Osteocyte (in vitro differentiated cells): ENCODE data around the gene CD48. TPM values are rescaled to one million over a fixed set of nuclear protein-coding genes. Genes with fewer than 3 reads are reported as not detected.

Experiments
- DNase-seq: peaks from one replicate; pipeline ENCODE4 v3.0.0; 2021; ENCODE audit warnings: mixed read lengths; ENCODE audit not compliant: unreplicated experiment; ENCODE audit errors: extremely low spot score
- H3K27ac Mint-ChIP-seq: one replicate; pipeline ENCODE4 v1.8.0; 2021; ENCODE audit warnings: mild to moderate bottlenecking, mixed read lengths; ENCODE audit not compliant: unreplicated experiment
- H3K27me3 Mint-ChIP-seq: one replicate; pipeline ENCODE4 v1.8.0; 2021; ENCODE audit warnings: mixed read lengths; ENCODE audit not compliant: unreplicated experiment
- H3K36me3 Mint-ChIP-seq: one replicate; pipeline ENCODE4 v1.8.0; 2021; ENCODE audit warnings: mixed read lengths; ENCODE audit not compliant: unreplicated experiment
- H3K4me1 Mint-ChIP-seq: one replicate; pipeline ENCODE4 v1.8.0; 2021; ENCODE audit warnings: mixed read lengths; ENCODE audit not compliant: unreplicated experiment
- H3K4me3 Mint-ChIP-seq: one replicate; pipeline ENCODE4 v1.8.0; 2021; ENCODE audit warnings: mild to moderate bottlenecking, moderate library complexity, mixed read lengths; ENCODE audit not compliant: unreplicated experiment
- H3K9me3 Mint-ChIP-seq: one replicate; pipeline ENCODE4 v1.8.0; 2021; ENCODE audit warnings: mixed read lengths; ENCODE audit not compliant: unreplicated experiment
- total RNA-seq: library from RNA; stranded (reverse); gene quantifications from 2 replicates; pipeline ENCODE4 v1.2.1, GENCODE V29; 2021
- TF ChIP-seq, protein P1 (sequence below): fragments of 200-600 bp; sonication (generic); IDR thresholded peaks from 2 replicates; pipeline ENCODE4 v1.5.0; 2021; ENCODE audit warnings: antibody characterized with exemption, mild to moderate bottlenecking, moderate library complexity

CD48 gene
- total RNA-seq, 1 donor from 2014 or later: not detected

- Mint-ChIP-seq H3K4me1 (no peaks in the 10 kb centered on the region), H3K27me3 (peaks cover 13% of the 10 kb centered on the region), H3K27ac (no peak overlapping the region), H3K4me3 (no peak overlapping the region), H3K36me3 (no peaks in the 10 kb centered on the region), H3K9me3 (no peaks in the 10 kb centered on the region)
- DNase-seq: no peak
- TF ChIP-seq, protein P1, sequence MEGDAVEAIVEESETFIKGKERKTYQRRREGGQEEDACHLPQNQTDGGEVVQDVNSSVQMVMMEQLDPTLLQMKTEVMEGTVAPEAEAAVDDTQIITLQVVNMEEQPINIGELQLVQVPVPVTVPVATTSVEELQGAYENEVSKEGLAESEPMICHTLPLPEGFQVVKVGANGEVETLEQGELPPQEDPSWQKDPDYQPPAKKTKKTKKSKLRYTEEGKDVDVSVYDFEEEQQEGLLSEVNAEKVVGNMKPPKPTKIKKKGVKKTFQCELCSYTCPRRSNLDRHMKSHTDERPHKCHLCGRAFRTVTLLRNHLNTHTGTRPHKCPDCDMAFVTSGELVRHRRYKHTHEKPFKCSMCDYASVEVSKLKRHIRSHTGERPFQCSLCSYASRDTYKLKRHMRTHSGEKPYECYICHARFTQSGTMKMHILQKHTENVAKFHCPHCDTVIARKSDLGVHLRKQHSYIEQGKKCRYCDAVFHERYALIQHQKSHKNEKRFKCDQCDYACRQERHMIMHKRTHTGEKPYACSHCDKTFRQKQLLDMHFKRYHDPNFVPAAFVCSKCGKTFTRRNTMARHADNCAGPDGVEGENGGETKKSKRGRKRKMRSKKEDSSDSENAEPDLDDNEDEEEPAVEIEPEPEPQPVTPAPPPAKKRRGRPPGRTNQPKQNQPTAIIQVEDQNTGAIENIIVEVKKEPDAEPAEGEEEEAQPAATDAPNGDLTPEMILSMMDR: no peak
Measured at GRCh38 chr1:160665330-160666078, 46.1 kb downstream of the CD48 start.

DNA sequence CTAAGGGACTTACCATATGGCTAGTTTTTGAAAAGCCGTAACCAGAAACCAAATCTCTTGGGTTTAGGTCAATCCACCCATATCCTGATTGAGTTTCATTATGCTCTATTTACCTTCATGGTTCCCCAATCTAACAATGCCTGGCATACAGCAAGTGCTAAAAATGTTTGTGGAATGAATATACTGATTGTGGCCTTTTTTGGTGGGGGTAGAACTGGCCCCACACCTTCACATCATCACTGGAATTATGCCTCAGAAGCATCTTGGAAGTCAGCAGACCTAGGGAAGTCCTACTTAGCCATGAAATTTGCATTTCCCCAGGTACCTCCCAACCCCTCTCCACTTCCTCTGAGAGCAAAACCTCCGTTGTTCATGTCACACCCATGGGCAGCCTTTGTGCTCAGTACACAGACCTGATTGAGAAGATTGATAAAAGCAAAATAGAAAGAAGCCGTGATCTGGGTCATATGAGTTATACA lies 47.0 kb downstream of the CD48 start:
- H3K27ac Mint-ChIP-seq: no peak overlapping the region
- H3K36me3 Mint-ChIP-seq: no peaks in the 10 kb centered on the region
- H3K4me1 Mint-ChIP-seq: no peaks in the 10 kb centered on the region
- H3K27me3 Mint-ChIP-seq: peaks cover 13% of the 10 kb centered on the region
- peaks cover 6% of the 10 kb centered on the region for H3K9me3 Mint-ChIP-seq
- H3K4me3 Mint-ChIP-seq: no peak overlapping the region
- no peak for DNase-seq
- TF ChIP-seq, protein P1: no peak

- no peak for DNase-seq
- Mint-ChIP-seq H3K27me3 (peaks cover 13% of the 10 kb centered on the region), H3K4me3 (no peak overlapping the region)
Measured at GRCh38 chr1:160662910-160663309, 48.7 kb downstream of the CD48 start.

GRCh38 chr1:160659566-160659965 lies 52.1 kb downstream of the CD48 start:
- no peak overlapping the region for H3K27ac Mint-ChIP-seq
- no peak for DNase-seq
- TF ChIP-seq, protein P1: no peak
- H3K4me3 Mint-ChIP-seq: no peak overlapping the region
- H3K36me3 Mint-ChIP-seq: no peaks in the 10 kb centered on the region
- no peaks in the 10 kb centered on the region for H3K4me1 Mint-ChIP-seq
- peaks cover 6% of the 10 kb centered on the region for H3K9me3 Mint-ChIP-seq
- peaks cover 10% of the 10 kb centered on the region for H3K27me3 Mint-ChIP-seq

More at GRCh38 chr1:160662910-160663309, 48.7 kb downstream of the CD48 start:
- TF ChIP-seq, protein P1: no peak
- Mint-ChIP-seq H3K4me1 (no peaks in the 10 kb centered on the region), H3K36me3 (no peaks in the 10 kb centered on the region), H3K9me3 (peaks cover 6% of the 10 kb centered on the region), H3K27ac (no peak overlapping the region)

GRCh38 chr1:160658814-160659193 lies 52.8 kb downstream of the CD48 start:
- no peaks in the 10 kb centered on the region for H3K36me3 Mint-ChIP-seq
- H3K9me3 Mint-ChIP-seq: peaks cover 6% of the 10 kb centered on the region
- H3K4me1 Mint-ChIP-seq: no peaks in the 10 kb centered on the region
- no peak overlapping the region for H3K27ac Mint-ChIP-seq
- no peak overlapping the region for H3K4me3 Mint-ChIP-seq
- TF ChIP-seq, protein P1: no peak
- H3K27me3 Mint-ChIP-seq: peaks cover 7% of the 10 kb centered on the region
- DNase-seq: no peak
